IPS-18a (cell line): ENCODE measurements around the gene HSD11B2.

ENCODE experiments used
- H3K27ac ChIP-seq: one replicate; pipeline ENCODE4 v1.5.1; 2013; ENCODE audit warnings: low read length
- H3K27me3 ChIP-seq: one replicate; pipeline ENCODE4 v1.6.1; 2013; ENCODE audit warnings: mild to moderate bottlenecking, low read length; ENCODE audit not compliant: control insufficient read depth, insufficient read depth
- H3K36me3 ChIP-seq: one replicate; pipeline ENCODE4 v1.6.1; 2013; ENCODE audit warnings: low read depth, low read length; ENCODE audit not compliant: control insufficient read depth
- H3K4me1 ChIP-seq: one replicate; pipeline ENCODE4 v1.6.1; 2013; ENCODE audit warnings: low read depth, low read length; ENCODE audit not compliant: control insufficient read depth
- H3K4me3 ChIP-seq: one replicate; pipeline ENCODE4 v1.5.1; 2013; ENCODE audit warnings: low read length
- H3K9ac ChIP-seq: one replicate; pipeline ENCODE4 v1.6.1; 2013; ENCODE audit warnings: mild to moderate bottlenecking, low read length, moderate library complexity
- H3K9me3 ChIP-seq: one replicate; pipeline ENCODE4 v1.6.1; 2013; ENCODE audit warnings: low read depth, low read length; ENCODE audit not compliant: control insufficient read depth

The HSD11B2 gene

DNA sequence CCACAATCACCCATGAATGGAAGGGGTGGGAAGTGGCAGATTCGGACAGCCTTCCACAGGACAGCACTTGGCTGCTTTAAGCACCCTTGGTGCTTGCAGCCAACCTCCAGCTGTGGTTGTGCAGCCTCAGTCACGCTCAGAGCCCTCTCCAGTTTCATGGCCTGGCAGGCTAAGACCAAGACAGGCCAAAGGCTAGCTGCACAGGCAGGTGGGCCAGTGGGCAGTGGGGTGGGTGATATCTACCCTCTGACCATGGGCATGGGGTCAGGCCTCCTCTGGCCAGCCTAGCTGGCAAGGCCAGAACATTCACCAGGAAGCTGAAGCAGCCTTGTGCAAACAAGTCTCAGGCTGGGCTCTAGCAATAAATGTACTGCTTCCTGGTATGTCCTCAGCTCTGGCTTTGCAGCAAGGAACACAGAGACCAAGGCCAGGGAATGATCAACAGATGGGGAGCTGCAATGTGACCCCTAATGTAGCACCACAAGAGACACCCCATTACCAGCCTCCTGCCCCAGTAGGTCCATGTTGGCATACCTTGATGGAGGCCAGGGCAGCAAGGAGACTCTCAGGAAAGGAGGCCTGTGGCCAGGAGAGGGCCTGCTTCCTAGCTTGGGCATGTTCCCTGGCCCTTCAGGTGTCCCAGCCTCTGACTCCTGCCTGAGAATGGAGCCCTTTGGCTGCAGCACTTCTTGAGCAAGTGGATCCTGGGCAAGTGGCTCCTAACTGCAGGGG lies 20.9 kb downstream of the HSD11B2 start:
- no peak overlapping the region for H3K27ac ChIP-seq
- no peak overlapping the region for H3K4me3 ChIP-seq
- H3K36me3 ChIP-seq, result no peaks in the 10 kb centered on the region
- no peaks in the 10 kb centered on the region for H3K4me1 ChIP-seq
- H3K9me3 ChIP-seq, result no peaks in the 10 kb centered on the region
- H3K9ac ChIP-seq, result no peak overlapping the region
- no peaks in the 10 kb centered on the region for H3K27me3 ChIP-seq

DNA sequence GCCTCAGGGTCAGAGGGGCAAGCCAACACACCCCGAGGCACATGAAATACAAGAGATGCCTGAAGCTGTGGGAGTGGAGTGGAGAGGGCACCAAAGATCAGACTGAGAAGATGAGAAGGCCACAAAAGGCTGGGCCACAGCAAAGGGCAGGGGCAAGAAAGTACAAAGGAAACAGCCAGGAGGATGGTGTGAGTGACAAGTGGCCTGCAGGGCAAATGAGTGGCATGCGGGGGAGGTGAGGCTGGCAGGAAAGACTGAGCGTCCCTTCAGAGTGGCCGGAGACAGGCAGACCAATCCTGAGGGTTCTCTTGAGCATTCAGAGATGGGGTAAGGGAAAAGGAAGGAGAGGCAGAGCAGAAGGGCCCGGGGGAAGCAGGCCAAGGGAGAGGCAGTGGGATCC lies 23.2 kb downstream of the HSD11B2 start:
- H3K4me1 ChIP-seq, result no peaks in the 10 kb centered on the region
- H3K4me3 ChIP-seq, result no peak overlapping the region
- no peaks in the 10 kb centered on the region for H3K27me3 ChIP-seq
- no peak overlapping the region for H3K9ac ChIP-seq
- no peaks in the 10 kb centered on the region for H3K9me3 ChIP-seq
- H3K27ac ChIP-seq, result no peak overlapping the region
- no peaks in the 10 kb centered on the region for H3K36me3 ChIP-seq

DNA sequence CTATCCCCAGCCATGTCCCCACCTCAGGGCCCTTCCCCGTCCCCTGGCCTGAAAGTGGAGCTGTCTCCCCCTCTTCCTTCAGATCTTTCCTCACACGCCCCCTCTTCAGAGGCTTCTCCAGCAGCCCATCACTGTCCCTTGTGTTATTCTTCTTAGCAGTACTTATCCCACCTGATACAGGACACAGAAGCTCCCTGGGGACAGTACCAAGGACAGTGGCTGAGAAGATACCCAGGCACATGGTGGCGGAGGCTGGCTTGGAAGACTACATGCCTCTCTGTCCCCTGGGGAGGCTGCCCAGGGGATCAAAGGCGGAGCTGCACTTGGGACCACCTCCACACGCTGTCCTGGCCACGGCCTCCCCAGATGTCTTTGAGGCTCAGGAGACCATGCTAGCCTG lies 23.9 kb downstream of the HSD11B2 start:
- Histone ChIP-seq H3K9me3 (no peaks in the 10 kb centered on the region), H3K9ac (no peak overlapping the region), H3K4me3 (no peak overlapping the region), H3K27ac (no peak overlapping the region), H3K36me3 (no peaks in the 10 kb centered on the region), H3K4me1 (no peaks in the 10 kb centered on the region), H3K27me3 (no peaks in the 10 kb centered on the region)

DNA sequence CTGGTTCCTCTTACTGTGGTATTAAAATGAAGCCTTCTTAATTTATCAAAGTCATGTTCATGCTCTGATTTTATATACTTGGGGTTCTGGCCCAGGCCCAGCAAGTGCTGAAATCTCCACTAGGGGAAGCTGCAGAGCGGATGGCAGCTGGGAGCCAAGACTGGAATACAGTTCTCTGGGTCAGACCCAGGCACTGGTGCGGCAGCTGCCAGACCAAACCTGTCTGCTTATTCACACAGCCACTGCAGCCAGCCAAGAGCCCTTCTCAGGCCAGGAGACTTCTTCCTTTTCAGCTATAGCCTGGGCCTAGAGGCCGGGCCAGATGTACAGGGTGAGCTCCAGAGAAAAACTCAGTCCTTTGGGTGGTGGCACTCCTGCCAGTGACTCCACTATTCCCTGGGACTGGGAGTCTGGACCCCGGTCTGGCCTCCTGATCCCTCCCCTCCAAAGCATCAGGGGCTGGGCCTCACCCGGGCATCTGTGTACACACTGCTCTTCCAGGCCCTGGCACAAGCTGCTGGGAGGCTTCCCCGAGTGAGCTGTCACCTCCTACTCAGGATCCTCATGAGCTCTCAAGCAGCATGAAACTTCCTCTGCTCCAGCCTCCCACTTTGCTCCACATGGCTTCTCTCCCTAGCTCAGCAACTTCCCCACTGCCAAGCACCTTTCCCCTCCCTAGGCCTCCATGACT lies 25.6 kb downstream of the HSD11B2 start:
- Histone ChIP-seq H3K9ac (no peak overlapping the region), H3K4me1 (no peaks in the 10 kb centered on the region), H3K4me3 (no peak overlapping the region), H3K9me3 (no peaks in the 10 kb centered on the region), H3K36me3 (no peaks in the 10 kb centered on the region), H3K27me3 (no peaks in the 10 kb centered on the region), H3K27ac (no peak overlapping the region)

DNA sequence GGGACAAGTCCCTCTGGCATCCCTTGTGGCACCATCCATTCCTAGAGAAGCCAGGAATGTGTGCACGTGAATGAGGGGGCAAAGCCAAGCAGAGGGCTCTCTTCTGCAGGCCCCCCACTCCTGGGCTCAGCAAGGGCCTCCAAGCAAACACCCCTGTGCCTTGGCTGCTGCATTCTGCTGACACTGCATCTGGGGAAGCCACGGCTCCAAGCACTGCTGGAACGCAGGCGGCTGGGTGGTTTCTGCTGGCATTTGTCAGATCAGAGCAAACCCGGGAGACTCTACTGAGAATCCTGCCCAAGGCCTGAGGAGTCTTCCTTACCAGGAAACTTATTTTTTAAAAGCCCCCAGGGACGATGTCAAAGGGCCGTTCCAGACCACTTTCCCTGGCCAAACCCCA lies 26.7 kb downstream of the HSD11B2 start:
- H3K36me3 ChIP-seq, result no peaks in the 10 kb centered on the region
- H3K4me3 ChIP-seq, result no peak overlapping the region
- no peaks in the 10 kb centered on the region for H3K4me1 ChIP-seq
- no peaks in the 10 kb centered on the region for H3K9me3 ChIP-seq
- no peak overlapping the region for H3K9ac ChIP-seq
- no peaks in the 10 kb centered on the region for H3K27me3 ChIP-seq
- no peak overlapping the region for H3K27ac ChIP-seq

DNA sequence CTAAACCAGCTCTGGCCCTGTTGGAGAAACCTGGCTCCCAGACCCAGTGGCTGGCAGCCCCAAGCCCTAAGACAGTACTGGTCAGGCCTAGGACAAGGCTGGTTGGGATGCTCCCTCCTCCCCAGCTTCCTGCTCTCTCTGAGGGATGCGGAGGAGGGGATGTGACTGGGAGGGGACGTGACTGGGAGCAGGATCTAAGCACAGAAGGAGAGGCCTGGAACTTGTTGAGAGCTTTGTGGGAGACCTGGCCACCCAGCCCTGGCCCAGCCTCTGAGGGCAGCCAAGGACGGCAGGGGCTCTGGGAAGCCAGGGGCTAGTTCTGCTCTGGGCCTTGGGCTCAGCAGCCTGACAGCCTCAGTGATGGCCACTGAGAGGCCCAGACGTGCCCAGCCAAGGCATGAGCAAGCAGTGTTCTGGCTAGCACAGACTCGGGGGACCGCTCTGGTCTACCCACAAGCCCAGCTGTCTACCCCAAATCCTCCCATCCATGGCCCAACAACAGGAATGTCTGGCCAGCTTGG lies 27.3 kb downstream of the HSD11B2 start:
- H3K9me3 ChIP-seq, result no peaks in the 10 kb centered on the region
- no peak overlapping the region for H3K27ac ChIP-seq
- no peaks in the 10 kb centered on the region for H3K36me3 ChIP-seq
- H3K4me3 ChIP-seq, result no peak overlapping the region
- no peaks in the 10 kb centered on the region for H3K27me3 ChIP-seq
- H3K9ac ChIP-seq, result no peak overlapping the region
- no peaks in the 10 kb centered on the region for H3K4me1 ChIP-seq

DNA sequence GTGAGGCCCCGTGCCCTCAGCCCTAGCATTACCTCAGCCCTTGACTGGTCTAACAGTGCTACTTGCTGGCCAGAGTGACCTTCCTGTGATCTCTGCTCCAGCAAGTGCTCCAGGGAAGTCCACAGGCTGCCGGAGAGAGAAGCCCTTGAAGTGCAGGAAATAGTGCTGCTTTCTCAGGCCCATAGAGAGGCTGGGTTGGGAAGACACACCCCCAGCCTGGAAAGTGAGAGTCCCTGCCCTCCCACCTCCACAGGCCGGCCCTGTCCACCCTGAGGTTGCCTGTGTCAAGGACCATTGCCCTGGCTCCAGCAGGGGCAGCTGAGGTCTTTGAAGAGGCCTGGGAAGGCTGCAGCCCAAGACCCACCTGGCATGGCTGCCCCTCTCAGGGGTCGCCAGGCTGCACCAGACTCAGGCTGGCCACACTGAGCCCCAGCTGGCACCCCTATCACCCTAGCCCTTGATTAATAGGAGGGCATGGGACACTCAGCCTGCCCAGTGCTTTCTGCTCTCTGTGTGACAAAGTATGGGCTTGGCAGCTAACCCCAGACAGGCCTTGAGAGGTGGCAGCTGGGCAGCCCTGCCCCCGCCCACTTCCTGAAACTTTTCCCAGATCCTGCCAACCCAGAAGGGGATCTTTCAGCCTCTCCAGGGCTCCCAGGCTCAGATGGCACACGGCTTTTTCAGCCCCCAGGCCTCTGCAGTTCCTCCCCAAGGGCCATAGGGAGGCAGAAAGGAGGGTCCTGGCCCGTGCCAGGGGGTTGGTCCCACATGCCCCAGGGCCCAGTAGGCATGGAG lies 28.3 kb downstream of the HSD11B2 start:
- Histone ChIP-seq H3K4me1 (no peaks in the 10 kb centered on the region), H3K4me3 (no peak overlapping the region), H3K36me3 (no peaks in the 10 kb centered on the region), H3K27ac (no peak overlapping the region), H3K9me3 (no peaks in the 10 kb centered on the region), H3K9ac (no peak overlapping the region), H3K27me3 (no peaks in the 10 kb centered on the region)

DNA sequence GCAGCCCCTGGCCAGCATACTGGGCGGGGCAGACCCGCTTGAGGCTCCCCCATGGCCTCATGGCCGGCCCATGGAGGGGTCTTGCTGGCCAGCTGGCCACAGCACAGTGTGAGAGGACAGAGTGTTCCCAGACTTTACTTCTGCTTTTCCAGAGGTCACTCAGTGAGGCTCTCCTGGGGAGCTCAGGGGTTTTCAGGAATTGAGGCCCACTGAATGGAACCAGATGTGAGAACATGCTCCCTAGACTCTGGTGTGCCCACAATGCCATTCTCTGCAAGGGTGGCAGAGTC lies 28.9 kb downstream of the HSD11B2 start:
- no peaks in the 10 kb centered on the region for H3K27me3 ChIP-seq
- no peak overlapping the region for H3K27ac ChIP-seq
- no peak overlapping the region for H3K4me3 ChIP-seq
- no peak overlapping the region for H3K9ac ChIP-seq
- no peaks in the 10 kb centered on the region for H3K4me1 ChIP-seq
- no peaks in the 10 kb centered on the region for H3K36me3 ChIP-seq
- no peaks in the 10 kb centered on the region for H3K9me3 ChIP-seq

DNA sequence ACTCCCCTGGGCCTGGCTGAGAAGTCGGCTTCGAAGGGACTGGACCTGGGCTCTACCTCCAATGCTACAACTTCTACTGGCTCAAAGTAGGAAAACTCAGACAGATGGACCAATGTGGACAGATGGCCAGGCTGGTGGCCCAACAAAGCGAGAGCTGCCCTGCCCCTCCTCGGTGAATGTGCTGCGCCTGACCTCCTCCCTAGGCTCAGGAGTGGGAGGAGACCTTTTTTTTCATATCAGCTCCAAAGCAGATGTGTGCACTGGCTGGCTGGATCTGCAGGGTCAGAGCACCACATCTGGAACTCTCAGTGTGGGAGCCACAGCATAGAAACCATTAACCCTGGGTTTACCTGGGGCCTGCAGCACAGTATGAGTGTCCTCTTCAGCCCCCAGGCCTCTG lies 29.2 kb downstream of the HSD11B2 start:
- no peaks in the 10 kb centered on the region for H3K4me1 ChIP-seq
- no peaks in the 10 kb centered on the region for H3K36me3 ChIP-seq
- no peak overlapping the region for H3K27ac ChIP-seq
- H3K9ac ChIP-seq, result no peak overlapping the region
- no peaks in the 10 kb centered on the region for H3K9me3 ChIP-seq
- H3K27me3 ChIP-seq, result no peaks in the 10 kb centered on the region
- no peak overlapping the region for H3K4me3 ChIP-seq

DNA sequence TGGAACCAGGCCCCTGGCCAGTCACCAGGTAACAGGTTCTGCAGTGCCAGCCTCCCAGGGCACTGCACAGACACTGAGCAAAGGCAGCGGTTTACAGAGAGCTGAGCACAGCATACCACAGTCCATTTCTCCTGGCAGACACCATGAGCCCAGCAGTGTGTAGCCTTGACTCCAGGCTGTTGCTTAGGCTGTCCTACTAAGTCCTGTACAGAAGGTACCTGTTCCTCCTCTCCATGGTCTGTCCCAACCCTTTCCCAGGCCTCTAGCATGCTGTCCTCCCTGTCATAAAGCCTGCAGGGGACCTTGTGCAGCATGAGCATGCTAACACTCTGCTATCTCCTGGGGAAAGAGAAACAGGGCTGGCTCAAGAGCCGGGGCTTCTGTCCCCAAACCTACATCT lies 30.0 kb downstream of the HSD11B2 start:
- no peaks in the 10 kb centered on the region for H3K9me3 ChIP-seq
- no peaks in the 10 kb centered on the region for H3K36me3 ChIP-seq
- no peaks in the 10 kb centered on the region for H3K4me1 ChIP-seq
- no peak overlapping the region for H3K9ac ChIP-seq
- no peak overlapping the region for H3K27ac ChIP-seq
- H3K27me3 ChIP-seq, result no peaks in the 10 kb centered on the region
- no peak overlapping the region for H3K4me3 ChIP-seq

DNA sequence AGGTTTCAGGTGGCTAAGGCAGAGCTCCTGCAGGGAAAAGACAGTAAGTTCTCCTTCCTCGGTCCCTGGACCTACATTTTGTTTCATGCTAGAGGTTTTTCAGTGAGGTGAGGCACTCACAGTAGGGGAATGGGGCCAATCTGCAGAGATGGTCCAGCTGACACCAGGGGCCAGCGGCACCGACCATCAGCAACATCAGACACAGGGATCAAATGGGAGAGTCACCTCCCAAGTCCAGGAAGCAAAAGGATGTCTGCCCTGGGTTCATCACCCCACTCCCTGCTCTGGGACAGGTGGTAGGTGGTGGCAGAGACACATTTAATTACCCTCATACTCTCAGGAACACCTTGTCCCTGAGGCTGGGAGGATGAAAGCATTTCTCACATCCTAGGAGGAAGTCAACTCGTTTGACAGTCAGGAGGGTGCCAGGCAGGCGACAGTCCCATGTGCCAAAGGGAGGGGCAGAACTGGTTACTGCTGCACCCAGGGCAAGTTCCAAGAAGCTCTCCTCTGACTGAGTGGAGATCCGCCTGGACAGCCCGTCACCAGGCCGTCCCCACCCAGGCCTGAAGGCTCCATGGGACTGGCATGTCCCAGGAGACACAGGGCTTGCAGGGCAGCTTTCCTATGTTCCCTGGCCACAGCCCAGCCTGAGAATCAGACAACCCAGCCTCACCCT lies 30.8 kb downstream of the HSD11B2 start:
- Histone ChIP-seq H3K27ac (no peak overlapping the region), H3K9ac (no peak overlapping the region)

More for the DNA sequence above, 30.8 kb downstream of the HSD11B2 start:
- no peak overlapping the region for H3K4me3 ChIP-seq
- no peaks in the 10 kb centered on the region for H3K27me3 ChIP-seq
- no peaks in the 10 kb centered on the region for H3K4me1 ChIP-seq
- H3K9me3 ChIP-seq, result no peaks in the 10 kb centered on the region
- no peaks in the 10 kb centered on the region for H3K36me3 ChIP-seq
